HEK293 (cell line): Measurements from ENCODE around the gene THBS3.
"Not testable (repeated sequence)": the region's sequence is repeated elsewhere in the genome, so short reads cannot be mapped to it uniquely, and the experiment has no call there.

ENCODE experiments used
- CTCF ChIA-PET: fragments of 350-600 bp; formaldehyde crosslinking; extraction: SDS; loops from one replicate; lab custom pipeline; 2021; ENCODE audit warnings: antibody characterized with exemption; lab: Yijun Ruan, JAX
- POLR2A ChIA-PET: fragments of 300-600 bp; formaldehyde crosslinking; extraction: SDS; loops from one replicate; lab custom pipeline; 2020; ENCODE audit warnings: antibody characterized with exemption, inconsistent platforms; lab: Yijun Ruan, JAX
- H3K27ac ChIP-seq: fragments of 200-500 bp; sonication (Bioruptor generic); 2 replicates; pipeline ENCODE4 v1.5.1; 2014; ENCODE audit warnings: low read depth, low read length, control low read depth, inconsistent platforms; ENCODE audit errors: extremely low read depth
- H3K36me3 ChIP-seq, 2 experiments: fragments of 200-500 bp in 1 of 2; sonication (Bioruptor generic) in 1 of 2; 1 replicate in 1 of 2; 2 replicates in 1 of 2; pipeline ENCODE4 v1.5.1; 2014 to 2017; ENCODE audit warnings: inconsistent platforms in 2 of 2, low read length in 2 of 2; ENCODE audit not compliant: control insufficient read depth in 2 of 2, insufficient read depth in 1 of 2
- H3K4me1 ChIP-seq: fragments of 200-500 bp; sonication (Bioruptor generic); 2 replicates; pipeline ENCODE4 v1.5.1; 2014; ENCODE audit warnings: mild to moderate bottlenecking, low read length, inconsistent platforms; ENCODE audit not compliant: control insufficient read depth, insufficient read depth
- H3K4me3 ChIP-seq: 2 replicates; pipeline ENCODE4 v1.5.1; 2011; ENCODE audit warnings: low read depth, mild to moderate bottlenecking, control low read depth, low read length, moderate library complexity
- H3K9me3 ChIP-seq: fragments of 200-500 bp; sonication (Bioruptor generic); 2 replicates; pipeline ENCODE4 v1.5.1; 2014; ENCODE audit warnings: low read depth, low read length, inconsistent platforms; ENCODE audit not compliant: control insufficient read depth, insufficient read depth
- GFI1B ChIP-seq: fragments of 450-650 bp; formaldehyde crosslinking; IDR thresholded peaks from 2 replicates; pipeline ENCODE4 v1.5.1; 2016; ENCODE audit warnings: missing biosample characterization, missing genetic modification characterization
- GLI4 ChIP-seq: fragments of 450-650 bp; formaldehyde crosslinking; IDR thresholded peaks from 2 replicates; pipeline ENCODE4 v1.5.1; 2016; ENCODE audit warnings: missing biosample characterization, missing genetic modification characterization
- SCRT2 ChIP-seq: fragments of 450-650 bp; formaldehyde crosslinking; IDR thresholded peaks from 2 replicates; pipeline ENCODE4 v1.5.1; 2016; ENCODE audit warnings: missing biosample characterization, missing genetic modification characterization
- ZNF10 ChIP-seq: fragments of 450-650 bp; formaldehyde crosslinking; IDR thresholded peaks from 2 replicates; pipeline ENCODE4 v1.5.1; 2017; ENCODE audit warnings: missing biosample characterization, missing genetic modification characterization
- ZNF146 ChIP-seq: fragments of 450-650 bp; formaldehyde crosslinking; IDR thresholded peaks from 2 replicates; pipeline ENCODE4 v1.5.1; 2016; ENCODE audit warnings: missing biosample characterization, missing genetic modification characterization
- ZNF155 ChIP-seq: fragments of 450-650 bp; formaldehyde crosslinking; IDR thresholded peaks from 2 replicates; pipeline ENCODE4 v1.5.1; 2016; ENCODE audit warnings: missing biosample characterization, missing genetic modification characterization
- ZNF580 ChIP-seq: fragments of 450-650 bp; formaldehyde crosslinking; IDR thresholded peaks from 2 replicates; pipeline ENCODE4 v1.5.1; 2016; ENCODE audit warnings: missing biosample characterization, missing genetic modification characterization
- ZNF585B ChIP-seq: fragments of 450-650 bp; formaldehyde crosslinking; IDR thresholded peaks from 2 replicates; pipeline ENCODE4 v1.5.1; 2016; ENCODE audit warnings: missing biosample characterization, missing genetic modification characterization
- ZNF623 ChIP-seq: fragments of 450-650 bp; formaldehyde crosslinking; IDR thresholded peaks from 2 replicates; pipeline ENCODE4 v1.5.1; 2016; ENCODE audit warnings: missing biosample characterization, missing genetic modification characterization
- ZNF701 ChIP-seq: fragments of 450-650 bp; formaldehyde crosslinking; IDR thresholded peaks from 2 replicates; pipeline ENCODE4 v1.5.1; 2016; ENCODE audit warnings: missing biosample characterization, missing genetic modification characterization
- ZSCAN30 ChIP-seq: fragments of 450-650 bp; IDR thresholded peaks from 2 replicates; pipeline ENCODE4 v1.5.1; 2018; ENCODE audit warnings: missing biosample characterization, mild to moderate bottlenecking, missing genetic modification characterization, moderate library complexity

Gene THBS3

DNA sequence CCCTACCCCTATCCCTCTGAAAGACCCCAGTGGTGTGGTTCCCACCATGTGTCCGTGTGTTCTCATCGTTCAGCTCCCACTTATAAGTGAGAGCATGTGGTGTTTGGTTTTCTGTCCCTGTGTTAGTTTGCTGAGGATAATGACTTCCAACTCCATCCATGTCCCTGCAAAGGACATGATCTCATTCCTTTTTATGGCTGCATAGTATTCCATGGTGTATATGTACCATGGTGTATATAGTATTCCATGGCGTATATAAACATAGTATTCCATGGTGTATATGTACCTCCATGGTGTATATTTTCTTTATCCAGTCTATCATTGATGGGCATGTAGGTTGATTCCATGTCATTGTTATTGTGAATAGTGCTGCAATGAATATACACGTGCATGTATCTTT, 43.9 kb downstream of the THBS3 start:
- CTCF ChIA-PET, result interaction anchor here (1.5 to 12.2 kb wide), 3 partner anchors 9 to 72 kb away, joined by 12 to 439 read pairs (median 13); partner anchors contain the start of gene KRTCAP2
- H3K27ac ChIP-seq, H3K36me3 ChIP-seq, H3K9me3 ChIP-seq, H3K4me1 ChIP-seq, POLR2A ChIA-PET, H3K4me3 ChIP-seq: not testable (repeated sequence)
- peak; percentile 84 for TF ChIP-seq ZNF580 (tag by site-specific recombination)
- TF ChIP-seq ZNF146 (tag by site-specific recombination), result peak; percentile 98

GRCh38 chr1:155162631-155163030, 45.1 kb downstream of the THBS3 start:
- H3K4me3 ChIP-seq, POLR2A ChIA-PET, H3K36me3 ChIP-seq, H3K9me3 ChIP-seq, H3K4me1 ChIP-seq, H3K27ac ChIP-seq: not testable (repeated sequence)
- CTCF ChIA-PET, result interaction anchor here (0.6 to 2.8 kb wide), 8 partner anchors 10 to 720 kb away, joined by 3 to 13 read pairs (median 4); partner anchors contain the start of gene KRTCAP2

DNA sequence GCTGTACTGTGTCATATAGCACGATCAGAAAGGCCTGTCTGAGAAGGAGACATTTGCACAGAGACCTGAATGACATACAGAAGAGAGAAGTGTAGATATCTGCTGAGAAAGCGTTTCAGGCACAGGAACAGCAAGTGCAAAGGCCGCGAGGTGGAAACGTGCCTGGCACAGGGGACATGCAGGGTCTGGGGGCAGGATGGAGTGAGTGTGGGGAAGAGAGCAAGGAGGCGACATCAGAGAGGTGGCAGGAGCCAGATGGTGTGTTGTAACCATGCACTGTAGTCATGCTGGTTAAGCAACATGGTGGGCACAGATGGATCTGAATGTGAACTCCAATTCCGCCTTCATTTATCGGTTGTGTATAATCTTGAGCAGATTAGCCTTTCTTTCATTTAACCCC, 47.6 kb downstream of the THBS3 start:
- ChIA-PET POLR2A (no interaction called here), CTCF (interaction anchor here (0.7 to 1.0 kb wide), 2 partner anchors 13 to 406 kb away, joined by 3 read pairs; partner anchors contain the start of gene KRTCAP2)
- Histone ChIP-seq H3K9me3 (no peaks in the 10 kb centered on the region), H3K4me1 (no peaks in the 10 kb centered on the region), H3K4me3 (no peak overlapping the region), H3K36me3 (no peaks in the 10 kb centered on the region), H3K27ac (no peak overlapping the region)
- TF ChIP-seq ZNF623 (tag by site-specific recombination) (peak; percentile 44), ZNF585B (no peak), ZNF701 (tag by site-specific recombination) (no peak), GFI1B (tag by site-specific recombination) (no peak)

DNA sequence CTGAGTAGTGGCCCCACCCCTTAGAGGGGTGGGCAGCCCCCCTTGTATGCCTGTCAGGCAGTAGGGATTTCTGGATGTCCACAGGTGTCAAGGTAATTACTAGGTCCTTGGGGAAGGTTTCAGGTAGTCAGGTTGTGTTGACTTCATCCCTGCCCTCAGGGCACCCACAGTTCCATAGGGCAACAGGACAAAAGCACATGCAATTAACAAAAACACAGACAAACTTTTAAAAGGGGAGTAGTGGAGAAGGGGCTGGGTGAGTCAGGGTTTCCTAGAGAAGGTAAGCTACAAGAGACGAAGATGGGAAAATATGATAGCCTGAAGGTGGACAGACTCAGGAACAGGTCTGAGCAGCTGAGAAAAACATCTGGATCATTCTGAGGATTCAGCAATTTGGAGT, 48.7 kb downstream of the THBS3 start:
- CTCF ChIA-PET, result interaction anchor here (0.9 to 1.3 kb wide), 3 partner anchors 10 to 67 kb away, joined by 3 read pairs; partner anchors contain the start of gene KRTCAP2
- POLR2A ChIA-PET, result interaction anchor here (1.3 kb wide), 1 partner anchor 8 kb away, joined by 5 read pairs; no protein-coding TSS in a partner anchor
- H3K27ac ChIP-seq, result no peak overlapping the region

DNA sequence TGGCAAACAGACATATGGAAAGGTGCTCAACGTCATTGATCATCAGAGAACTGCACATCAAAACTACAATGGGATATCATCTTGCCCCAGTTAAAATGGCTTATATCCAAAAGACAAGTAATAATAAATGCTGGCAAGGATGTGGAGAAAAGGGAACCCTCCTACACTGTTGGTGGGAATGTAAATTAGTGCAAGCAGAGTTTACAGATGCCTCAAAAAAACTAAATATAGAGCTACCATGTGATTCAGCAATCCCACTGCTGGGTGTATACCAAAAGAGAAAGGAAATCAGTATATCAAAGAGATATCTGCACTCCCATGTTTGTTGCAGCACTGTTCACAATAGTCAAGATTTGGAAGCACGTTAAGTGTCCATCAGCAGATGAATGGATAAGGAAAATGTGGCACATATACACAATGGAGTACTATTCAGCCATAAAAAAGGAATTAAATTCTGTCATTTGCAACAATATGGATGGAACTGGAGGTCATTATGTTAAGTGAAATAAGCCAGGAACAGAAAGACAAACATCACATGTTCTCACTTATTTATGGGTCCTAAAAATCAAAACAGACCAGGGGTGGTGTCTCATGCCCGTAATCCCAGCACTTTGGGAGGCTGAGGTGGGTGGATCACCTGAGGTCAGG, 51.6 kb downstream of the THBS3 start:
- H3K4me3 ChIP-seq, H3K27ac ChIP-seq, H3K4me1 ChIP-seq, H3K9me3 ChIP-seq, H3K36me3 ChIP-seq: not testable (repeated sequence)
- CTCF ChIA-PET, result interaction anchor here (0.6 to 3.1 kb wide), 2 partner anchors 11 to 46 kb away, joined by 3 to 14 read pairs; no protein-coding TSS in a partner anchor
- POLR2A ChIA-PET, result interaction anchor here (1.0 kb wide), 1 partner anchor 20 kb away, joined by 6 read pairs; no protein-coding TSS in a partner anchor
- TF ChIP-seq ZNF580 (tag by site-specific recombination) (0 out of 2 replicates have a peak, but pooled peaks have one; percentile 13), ZNF146 (tag by site-specific recombination) (peak; percentile 80)

More for the DNA sequence above, 48.7 kb downstream of the THBS3 start:
- Histone ChIP-seq H3K9me3 (no peaks in the 10 kb centered on the region), H3K4me3 (no peak overlapping the region), H3K36me3 (no peaks in the 10 kb centered on the region), H3K4me1 (no peaks in the 10 kb centered on the region)
- TF ChIP-seq GLI4 (no peak), SCRT2 (tag by site-specific recombination) (peak; percentile 62), ZSCAN30 (tag by site-specific recombination) (no peak), ZNF155 (no peak), ZNF10 (tag by site-specific recombination) (no peak)
